Measurements from ENCODE around the gene SELENOM. TPM values are rescaled to one million over a fixed set of nuclear protein-coding genes. Genes with fewer than 3 reads are reported as not detected.

SELENOM gene
- total RNA-seq, 2 experiments from 2014 or later, result 2.3 to 2.4 TPM

- CTCF ChIA-PET, result no interaction called here
- no peak for DNase-seq
- POLR2A ChIA-PET, result no interaction called here
- H3K36me3 Mint-ChIP-seq (ENCODE audit: low read depth), result no peaks in the 10 kb centered on the region
- no peak overlapping the region for H3K4me3 Mint-ChIP-seq
- no peaks in the 10 kb centered on the region for H3K4me1 Mint-ChIP-seq
- H3K9me3 Mint-ChIP-seq, result no peaks in the 10 kb centered on the region
- no peaks in the 10 kb centered on the region for H3K27me3 Mint-ChIP-seq
- H3K27ac Mint-ChIP-seq, result no peak overlapping the region
These were observed 18.9 kb upstream of the SELENOM start for GRCh38 chr22:31126128-31126868.

GRCh38 chr22:31125521-31126117, 18.3 kb upstream of the SELENOM start:
- ChIA-PET POLR2A (no interaction called here), CTCF (no interaction called here)
- Mint-ChIP-seq H3K9me3 (no peaks in the 10 kb centered on the region), H3K4me3 (no peak overlapping the region), H3K36me3 (ENCODE audit: low read depth) (no peaks in the 10 kb centered on the region), H3K4me1 (no peaks in the 10 kb centered on the region), H3K27ac (no peak overlapping the region), H3K27me3 (no peaks in the 10 kb centered on the region)
- DNase-seq, result no peak

- no peak for DNase-seq
- POLR2A ChIA-PET, result no interaction called here
- CTCF ChIA-PET, result no interaction called here
These were observed 17.6 kb upstream of the SELENOM start for GRCh38 chr22:31124811-31125465.

GRCh38 chr22:31124290-31124689, 16.9 kb upstream of the SELENOM start:
- DNase-seq, result no peak
- POLR2A ChIA-PET, result no interaction called here
- Mint-ChIP-seq H3K27ac (no peak overlapping the region), H3K36me3 (ENCODE audit: low read depth) (no peaks in the 10 kb centered on the region), H3K27me3 (no peaks in the 10 kb centered on the region), H3K4me1 (no peaks in the 10 kb centered on the region), H3K9me3 (no peaks in the 10 kb centered on the region), H3K4me3 (no peak overlapping the region)
- CTCF ChIA-PET, result interaction anchor here (0.6 kb wide), 1 partner anchor 94 kb away, joined by 3 read pairs; no protein-coding TSS in a partner anchor

More at GRCh38 chr22:31124811-31125465, 17.6 kb upstream of the SELENOM start:
- Mint-ChIP-seq H3K36me3 (ENCODE audit: low read depth) (no peaks in the 10 kb centered on the region), H3K9me3 (no peaks in the 10 kb centered on the region), H3K4me3 (no peak overlapping the region), H3K27ac (no peak overlapping the region), H3K4me1 (no peaks in the 10 kb centered on the region), H3K27me3 (no peaks in the 10 kb centered on the region)

- ChIA-PET CTCF (no interaction called here), POLR2A (no interaction called here)
- no peaks in the 10 kb centered on the region for H3K36me3 Mint-ChIP-seq (ENCODE audit: low read depth)
- H3K27me3 Mint-ChIP-seq, result no peaks in the 10 kb centered on the region
- no peaks in the 10 kb centered on the region for H3K9me3 Mint-ChIP-seq
- no peak overlapping the region for H3K4me3 Mint-ChIP-seq
- no peaks in the 10 kb centered on the region for H3K4me1 Mint-ChIP-seq
- no peak overlapping the region for H3K27ac Mint-ChIP-seq
- no peak for DNase-seq
These were observed 15.9 kb upstream of the SELENOM start for GRCh38 chr22:31123292-31123602.

GRCh38 chr22:31122532-31123291, 15.3 kb upstream of the SELENOM start, which contains the start of gene INPP5J:
TSS of gene INPP5J (plus strand) at chr22:31122966. CDS start at chr22:31123015, 49 bp downstream.
- no peaks in the 10 kb centered on the region for H3K9me3 Mint-ChIP-seq
- no peaks in the 10 kb centered on the region for H3K27me3 Mint-ChIP-seq
- no peaks in the 10 kb centered on the region for H3K4me1 Mint-ChIP-seq
- DNase-seq, result no peak
- H3K36me3 Mint-ChIP-seq (ENCODE audit: low read depth), result no peaks in the 10 kb centered on the region
- ChIA-PET CTCF (no interaction called here), POLR2A (no interaction called here)
- no peak within 1 kb of the TSS for H3K4me3 Mint-ChIP-seq
- no peak within 1 kb of the TSS for H3K27ac Mint-ChIP-seq

- DNase-seq, result no peak
- no peaks in the 10 kb centered on the region for H3K9me3 Mint-ChIP-seq
- no peaks in the 10 kb centered on the region for H3K4me1 Mint-ChIP-seq
- no peak overlapping the region for H3K27ac Mint-ChIP-seq
- no peaks in the 10 kb centered on the region for H3K36me3 Mint-ChIP-seq (ENCODE audit: low read depth)
- CTCF ChIA-PET, result no interaction called here
- no peaks in the 10 kb centered on the region for H3K27me3 Mint-ChIP-seq
- H3K4me3 Mint-ChIP-seq, result no peak overlapping the region
- POLR2A ChIA-PET, result no interaction called here
These were observed 14.8 kb upstream of the SELENOM start for GRCh38 chr22:31122196-31122531.

- Mint-ChIP-seq H3K27ac (no peak overlapping the region), H3K4me3 (no peak overlapping the region), H3K4me1 (no peaks in the 10 kb centered on the region), H3K36me3 (ENCODE audit: low read depth) (no peaks in the 10 kb centered on the region), H3K27me3 (no peaks in the 10 kb centered on the region), H3K9me3 (no peaks in the 10 kb centered on the region)
- POLR2A ChIA-PET, result no interaction called here
- CTCF ChIA-PET, result no interaction called here
- DNase-seq, result no peak
These were observed 14.0 kb upstream of the SELENOM start for GRCh38 chr22:31121403-31121802.

- H3K27me3 Mint-ChIP-seq, result no peaks in the 10 kb centered on the region
- no peak overlapping the region for H3K4me3 Mint-ChIP-seq
- no peak for DNase-seq
- no peaks in the 10 kb centered on the region for H3K36me3 Mint-ChIP-seq (ENCODE audit: low read depth)
- H3K4me1 Mint-ChIP-seq, result no peaks in the 10 kb centered on the region
- no peaks in the 10 kb centered on the region for H3K9me3 Mint-ChIP-seq
- ChIA-PET POLR2A (no interaction called here), CTCF (no interaction called here)
- H3K27ac Mint-ChIP-seq, result no peak overlapping the region
These were observed 13.3 kb upstream of the SELENOM start for GRCh38 chr22:31120642-31121041.

- no peaks in the 10 kb centered on the region for H3K36me3 Mint-ChIP-seq (ENCODE audit: low read depth)
- ChIA-PET POLR2A (no interaction called here), CTCF (no interaction called here)
- H3K4me1 Mint-ChIP-seq, result no peaks in the 10 kb centered on the region
- H3K9me3 Mint-ChIP-seq, result no peaks in the 10 kb centered on the region
- no peak for DNase-seq
- no peaks in the 10 kb centered on the region for H3K27me3 Mint-ChIP-seq
- no peak overlapping the region for H3K27ac Mint-ChIP-seq
- H3K4me3 Mint-ChIP-seq, result no peak overlapping the region
These were observed 12.9 kb upstream of the SELENOM start for GRCh38 chr22:31120230-31120629.

GRCh38 chr22:31119026-31119717, 11.8 kb upstream of the SELENOM start:
- Mint-ChIP-seq H3K36me3 (ENCODE audit: low read depth) (no peaks in the 10 kb centered on the region), H3K4me3 (no peak overlapping the region), H3K9me3 (no peaks in the 10 kb centered on the region), H3K4me1 (no peaks in the 10 kb centered on the region), H3K27me3 (no peaks in the 10 kb centered on the region), H3K27ac (no peak overlapping the region)
- CTCF ChIA-PET, result no interaction called here
- no peak for DNase-seq
- POLR2A ChIA-PET, result no interaction called here

GRCh38 chr22:31118046-31118820, 10.9 kb upstream of the SELENOM start:
- CTCF ChIA-PET, result interaction anchor here (1.6 kb wide), 1 partner anchor 11 kb away, joined by 7 read pairs; the partner anchor contains the start of gene SELENOM
- DNase-seq, result no peak
- H3K36me3 Mint-ChIP-seq (ENCODE audit: low read depth), result no peaks in the 10 kb centered on the region
- H3K27ac Mint-ChIP-seq, result no peak overlapping the region
- no peaks in the 10 kb centered on the region for H3K9me3 Mint-ChIP-seq
- no peak overlapping the region for H3K4me3 Mint-ChIP-seq
- H3K27me3 Mint-ChIP-seq, result no peaks in the 10 kb centered on the region
- no peaks in the 10 kb centered on the region for H3K4me1 Mint-ChIP-seq
- POLR2A ChIA-PET, result interaction anchor here (1.5 kb wide), 1 partner anchor 11 kb away, joined by 5 read pairs; the partner anchor contains the start of gene SELENOM

Data from activated CD4-positive, alpha-beta memory T cell treated with anti-CD3 and anti-CD28 coated beads, Interleukin-2, amount 10 ng/mL, durations not matched to agents 7 days and 5 days (primary cell).